ENCODE data around the gene USP35.

- no peak for TF ChIP-seq EZH2 (IDR thresholded peaks at IDR 0.05; ENCODE audit: insufficient read depth, poor library complexity, severe bottlenecking)
- no peak for TF ChIP-seq EZH2phosphoT487 (IDR thresholded peaks at IDR 0.05; ENCODE audit: insufficient read depth, low read depth)
Measured at GRCh38 chr11:78262238-78262637, 73.5 kb downstream of the USP35 start.
